NCI-H1417 treated with DMSO at 0.1 percent for 48 hours (cell line): ENCODE measurements around the gene FUT7.
"Not testable (repeated sequence)": the region's sequence is repeated elsewhere in the genome, so short reads cannot be mapped to it uniquely, and the experiment has no call there.

Experiments
- DNase-seq: peaks from one replicate; lab custom pipeline; 2025; lab: John Stamatoyannopoulos, UW

FUT7 gene

GRCh38 chr9:137066096-137066861, 34.4 kb upstream of the FUT7 start:
- DNase-seq, result no peak

- no peak for DNase-seq
Measured at GRCh38 chr9:137065336-137065967, 33.6 kb upstream of the FUT7 start.

- DNase-seq, result no peak
Measured at GRCh38 chr9:137064880-137065164, 32.9 kb upstream of the FUT7 start.

DNA sequence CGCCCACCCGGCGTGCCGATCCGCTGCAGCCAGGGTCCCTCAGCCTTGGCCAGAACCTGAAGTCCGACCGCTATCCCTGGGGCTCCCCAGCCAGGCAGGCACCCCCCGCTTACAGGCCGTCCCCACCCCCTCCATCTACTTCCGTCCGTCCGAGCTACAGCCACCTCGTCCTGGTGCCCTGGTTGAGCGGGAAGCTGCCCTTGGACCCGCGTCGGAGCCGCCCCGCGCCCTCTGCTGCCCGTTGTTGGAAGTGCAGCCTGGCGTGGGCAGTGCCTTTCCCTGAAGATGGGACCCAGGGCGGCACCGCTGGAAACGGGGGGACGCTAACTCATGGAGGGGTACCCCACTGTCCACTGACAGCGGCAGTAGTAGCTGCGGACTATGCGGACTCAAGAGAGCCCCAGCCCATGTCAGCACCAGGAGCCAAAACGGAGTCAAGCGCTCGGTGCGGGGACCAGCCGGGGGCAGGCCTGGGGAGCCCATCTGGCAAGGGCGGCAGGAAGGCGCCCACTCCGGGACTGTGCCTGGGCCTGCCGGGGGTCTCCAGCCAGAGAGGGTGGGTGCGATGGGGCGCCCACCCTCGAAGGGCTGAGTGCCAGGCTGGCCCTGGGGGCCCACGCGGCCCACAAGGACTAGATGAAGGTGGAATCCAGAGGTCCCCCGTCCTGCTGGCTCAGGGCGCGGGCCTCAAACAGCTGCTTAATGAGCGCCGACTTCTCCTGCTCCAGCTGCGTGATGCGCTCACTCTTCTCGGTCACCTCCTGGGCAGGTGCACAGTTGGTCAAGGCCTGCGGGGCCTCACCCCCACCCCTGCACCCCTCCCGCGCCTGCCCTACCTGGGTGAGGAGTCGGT, 32.4 kb upstream of the FUT7 start:
- DNase-seq, result no peak

- DNase-seq, result no peak
Measured at GRCh38 chr9:137063311-137064026, 31.6 kb upstream of the FUT7 start.

DNA sequence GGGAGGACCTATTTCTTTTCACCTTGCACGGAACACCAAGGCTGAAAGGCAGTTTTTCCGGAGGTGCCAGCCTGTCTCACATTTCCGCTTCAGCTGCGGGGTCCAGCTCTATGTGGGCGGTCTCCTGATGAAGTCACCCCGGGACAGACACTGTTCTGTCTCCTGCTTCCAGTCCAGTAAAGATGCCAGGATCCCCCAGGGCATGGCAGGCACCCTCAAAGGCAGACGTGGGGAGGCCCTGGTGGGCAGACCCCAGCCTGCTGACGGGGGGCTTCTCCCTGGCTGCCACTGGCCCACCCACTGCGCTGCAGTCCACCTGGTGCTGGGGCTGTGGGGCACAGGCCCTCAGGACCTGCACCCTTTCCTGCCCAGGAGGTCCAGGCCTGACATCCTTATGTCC, 30.9 kb upstream of the FUT7 start:
- not testable (repeated sequence) for DNase-seq

- no peak for DNase-seq
Measured at GRCh38 chr9:137062384-137062783, 30.5 kb upstream of the FUT7 start.

DNA sequence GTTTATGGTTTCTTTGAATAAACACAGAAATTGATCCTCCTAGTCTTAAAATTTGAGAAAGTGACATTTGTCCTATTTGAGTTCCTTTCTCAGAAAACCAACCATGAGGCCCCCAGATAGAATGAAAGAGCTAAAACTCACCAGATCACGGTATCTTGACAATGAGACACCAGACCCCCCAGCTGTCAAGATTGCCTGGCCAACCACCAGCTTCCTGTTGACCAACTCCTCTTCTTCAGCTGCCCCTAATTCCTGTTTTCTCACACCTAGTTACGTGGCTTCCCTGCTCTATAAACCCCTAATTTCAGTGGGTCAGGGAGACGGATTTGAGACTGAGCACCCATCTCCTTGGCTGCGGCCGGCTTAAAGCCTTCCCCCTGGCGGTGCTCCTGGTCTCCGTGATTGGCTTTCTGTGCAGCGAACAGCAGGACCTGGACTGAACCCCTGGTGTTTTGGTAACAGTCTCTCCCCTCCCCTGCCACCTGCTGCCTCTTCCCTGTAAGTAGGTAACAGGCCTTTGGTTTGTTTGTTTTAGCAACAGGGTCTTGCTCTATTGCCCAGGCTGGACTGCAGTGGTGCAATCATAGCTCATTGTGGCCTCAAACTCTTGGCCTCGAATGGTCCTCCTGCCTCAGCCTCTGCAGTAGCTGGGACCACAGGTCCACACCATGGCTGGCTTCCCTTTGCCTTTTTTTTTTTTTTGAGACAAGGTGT, 26.8 kb upstream of the FUT7 start:
- no peak for DNase-seq

DNA sequence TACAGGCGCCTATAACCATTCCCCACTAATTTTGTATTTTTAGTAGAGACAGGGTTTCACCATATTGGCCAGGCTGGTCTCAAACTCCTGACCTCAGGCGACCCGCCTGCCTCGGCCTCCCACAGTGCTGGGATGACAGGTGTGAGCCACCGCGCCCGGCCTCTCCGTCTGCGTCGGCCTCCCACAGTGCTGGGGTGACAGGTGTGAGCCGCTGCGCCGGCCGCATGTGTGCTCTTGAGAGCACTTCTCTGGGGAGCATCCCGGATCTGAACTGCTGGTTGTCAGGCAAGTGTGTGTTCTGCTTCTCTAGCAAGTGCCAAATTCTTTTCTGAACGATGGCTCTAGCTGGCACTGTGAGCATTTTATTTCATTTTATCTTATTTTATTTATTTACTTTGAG, 25.7 kb upstream of the FUT7 start:
- DNase-seq, result no peak

GRCh38 chr9:137056739-137057415, 25.0 kb upstream of the FUT7 start:
- DNase-seq, result no peak

DNA sequence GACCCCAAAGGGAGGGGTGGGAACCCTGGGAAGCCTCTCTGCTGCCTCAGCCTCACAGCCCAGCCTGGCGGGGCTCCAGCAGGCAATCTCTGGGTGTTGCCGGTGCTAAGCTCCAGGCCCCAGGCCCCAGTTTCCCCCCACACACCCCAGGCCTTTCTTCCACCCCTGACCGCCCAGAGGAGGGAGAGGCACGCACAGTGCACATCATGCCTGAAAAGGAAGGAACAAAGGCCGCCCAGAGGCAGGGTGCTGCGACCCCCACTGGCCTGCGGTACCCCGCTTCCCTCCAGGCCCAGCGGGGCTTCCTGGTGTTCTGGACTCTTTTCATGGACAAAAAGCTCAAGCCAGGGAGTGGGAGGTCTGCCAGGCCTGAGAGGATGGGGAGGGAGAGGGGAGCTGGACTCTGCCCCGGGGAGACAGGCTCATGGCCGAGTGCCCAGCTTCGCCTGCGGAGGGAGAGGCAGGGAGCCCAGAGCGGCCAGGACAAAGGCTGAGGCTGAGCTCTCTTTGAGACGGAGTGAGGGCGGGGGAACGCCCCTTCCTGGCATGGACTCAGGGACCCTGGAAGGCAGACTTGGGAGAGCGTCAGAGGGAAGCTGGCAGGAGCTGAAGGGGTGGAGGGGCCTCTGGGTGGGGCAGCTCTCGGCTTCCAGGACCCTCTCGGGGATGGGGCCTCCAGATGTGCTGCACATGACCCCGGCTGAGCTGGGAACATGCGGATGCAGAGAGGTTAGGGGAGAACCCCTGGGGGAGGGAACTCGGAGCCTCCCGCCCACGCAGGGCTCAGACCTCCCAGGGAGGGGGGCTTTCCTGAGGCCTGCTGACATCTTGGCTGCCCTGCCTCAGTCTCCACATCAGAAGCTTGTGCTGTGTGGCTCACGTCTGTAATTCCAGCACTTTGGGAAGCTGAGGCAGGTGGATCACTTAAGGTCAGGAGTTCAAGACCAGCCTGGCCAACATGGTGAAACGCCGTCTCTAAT, 23.8 kb upstream of the FUT7 start:
- DNase-seq, result no peak

GRCh38 chr9:137054932-137055384, 23.1 kb upstream of the FUT7 start:
- no peak for DNase-seq

GRCh38 chr9:137053944-137054931, 22.4 kb upstream of the FUT7 start, which contains the start of gene ENTPD2:
ENTPD2 (minus strand) TSS chr9:137054061; CDS start chr9:137053997, 64 bp downstream.
- DNase-seq, result no peak

GRCh38 chr9:137052998-137053943, 21.4 kb upstream of the FUT7 start:
- DNase-seq, result no peak

DNA sequence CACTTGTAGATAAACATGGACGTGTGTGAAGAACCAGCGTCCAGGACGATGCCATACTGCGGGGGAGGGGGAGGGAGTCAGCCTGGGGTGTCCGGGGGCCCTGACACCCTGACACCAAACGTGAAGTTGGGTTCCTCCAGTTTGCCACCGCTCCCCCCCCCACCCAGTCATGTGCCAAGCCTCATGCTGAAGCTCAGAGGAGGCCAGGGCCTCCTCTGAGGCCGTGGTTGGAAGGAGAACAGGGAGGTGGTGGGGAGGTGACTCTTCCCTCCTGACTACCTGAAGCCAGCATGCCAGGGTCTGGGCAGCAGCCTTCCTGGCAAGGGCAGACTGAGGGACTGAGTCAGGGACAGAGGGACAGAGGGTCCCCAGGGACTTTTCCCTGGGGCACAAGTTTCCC, 20.4 kb upstream of the FUT7 start:
- no peak for DNase-seq

DNA sequence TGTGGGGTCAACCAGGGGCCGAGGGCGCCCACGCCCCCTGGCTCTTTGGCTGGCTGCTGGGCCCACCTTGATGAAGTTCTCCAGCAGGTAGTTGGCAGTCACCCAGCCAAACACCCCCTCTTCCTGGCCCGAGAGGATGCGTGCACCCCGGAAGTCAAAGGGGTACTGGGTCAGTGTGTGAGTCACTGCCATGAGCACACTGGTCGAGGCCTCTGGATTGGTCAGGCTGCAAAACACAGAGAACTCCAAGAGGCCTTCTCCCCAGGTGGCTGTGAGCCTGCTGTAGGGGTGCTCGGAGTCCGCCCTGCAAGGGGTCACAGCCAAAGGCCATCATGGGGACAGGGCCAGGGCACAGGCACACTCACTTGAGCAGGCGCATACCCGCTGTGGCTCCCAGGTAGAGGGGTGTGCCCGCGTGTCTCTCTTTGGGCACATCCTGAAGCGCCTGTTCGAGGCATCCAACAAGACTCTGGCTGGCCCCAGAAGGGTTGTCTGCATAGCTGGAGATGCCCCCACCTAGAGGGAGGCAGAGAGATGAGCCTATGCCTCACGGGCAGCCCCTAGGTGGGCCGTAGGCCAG, 19.3 kb upstream of the FUT7 start:
- no peak for DNase-seq

DNA sequence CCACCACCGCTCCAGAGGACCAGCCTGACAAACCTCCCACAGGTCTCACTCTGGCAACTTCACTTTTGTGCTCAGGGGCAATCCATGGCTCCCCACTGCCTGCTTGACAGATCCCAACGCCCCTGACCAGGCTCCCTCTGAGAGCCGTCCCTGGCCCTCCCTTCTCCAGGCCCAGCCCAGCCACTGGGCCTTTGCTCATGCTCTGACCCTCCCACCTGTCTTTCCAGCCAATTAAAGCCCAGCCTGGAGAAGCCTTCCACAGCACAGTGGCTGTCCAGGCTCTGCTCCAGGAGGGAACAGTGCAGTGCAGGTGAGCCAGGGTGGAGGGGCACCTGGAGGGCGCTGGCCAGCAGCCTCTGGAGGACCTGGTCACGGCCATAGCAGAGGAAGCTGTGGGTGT, 18.7 kb upstream of the FUT7 start:
- DNase-seq, result no peak
